IMR-90 (cell line): Measurements from ENCODE around the gene SLCO3A1. TPM values are rescaled to one million over a fixed set of nuclear protein-coding genes. Genes with fewer than 3 reads are reported as not detected.

ENCODE experiments used
- ATAC-seq: fragments of 200-7000 bp; cut with Tn5 transposase; 2 replicates; pipeline ENCODE4 v1.9.1; 2020; ENCODE audit warnings: low read depth, mild to moderate bottlenecking, moderate library complexity
- BruUV-seq: library from RNA; stranded (reverse); fragments of 400-500 nt; replicated peaks from 2 replicates; lab custom pipeline; 2021; lab: Mats Ljungman, UMichigan
- CTCF ChIA-PET: fragments of 300-600 bp; formaldehyde crosslinking; extraction: SDS; loops from one replicate; lab custom pipeline; 2021; ENCODE audit warnings: antibody characterized with exemption; lab: Yijun Ruan, JAX
- POLR2A ChIA-PET: fragments of 300-600 bp; sonication (Branson Sonifier 250); formaldehyde crosslinking; loops from one replicate; lab custom pipeline; 2022; ENCODE audit warnings: antibody characterized with exemption; ENCODE audit not compliant: unreplicated experiment; lab: Charles Lee
- DNase-seq: peaks from one replicate; pipeline ENCODE4 v3.0.0; 2013
- H2AFZ ChIP-seq: replicated peaks from 2 replicates; pipeline ENCODE3; 2013; ENCODE audit warnings: low read length, mild to moderate bottlenecking; ENCODE audit not compliant: poor library complexity
- H2AK5ac ChIP-seq: 2 replicates; pipeline ENCODE4 v1.6.1; 2013; ENCODE audit warnings: low read depth, low read length, inconsistent platforms
- H2AK9ac ChIP-seq: replicated peaks from 2 replicates; pipeline ENCODE3; 2013; ENCODE audit warnings: mild to moderate bottlenecking, low read depth, low read length, moderate library complexity; ENCODE audit not compliant: poor library complexity
- H2BK120ac ChIP-seq: 2 replicates; pipeline ENCODE4 v1.6.1; 2013; ENCODE audit warnings: low read depth, low read length, inconsistent platforms
- H2BK15ac ChIP-seq: 3 replicates; pipeline ENCODE4 v1.6.1; 2013; ENCODE audit warnings: low read depth, low read length, inconsistent platforms
- H2BK20ac ChIP-seq: 2 replicates; pipeline ENCODE4 v1.6.1; 2013; ENCODE audit warnings: low read depth, mild to moderate bottlenecking, inconsistent platforms, low read length, moderate library complexity
- H2BK5ac ChIP-seq: 2 replicates; pipeline ENCODE4 v1.6.1; 2013; ENCODE audit warnings: mild to moderate bottlenecking, low read depth, low read length, inconsistent platforms; ENCODE audit not compliant: poor library complexity, severe bottlenecking
- H3K14ac ChIP-seq: replicated peaks from 2 replicates; pipeline ENCODE4 v1.6.1; 2013; ENCODE audit warnings: low read depth, low read length, inconsistent platforms
- H3K18ac ChIP-seq: 2 replicates; pipeline ENCODE4 v1.6.1; 2013; ENCODE audit warnings: low read depth, low read length, control low read depth
- H3K23ac ChIP-seq: 2 replicates; pipeline ENCODE4 v1.6.1; 2013; ENCODE audit warnings: low read depth, low read length, inconsistent platforms
- H3K27ac ChIP-seq: 2 replicates; pipeline ENCODE4 v1.5.1; 2013; ENCODE audit warnings: mild to moderate bottlenecking, control low read depth, low read length; ENCODE audit not compliant: insufficient read depth
- H3K27me3 ChIP-seq: 2 replicates; pipeline ENCODE4 v1.6.1; 2013; ENCODE audit warnings: low read length; ENCODE audit not compliant: control insufficient read depth, insufficient read depth
- H3K36me3 ChIP-seq: 2 replicates; pipeline ENCODE4 v1.6.1; 2013; ENCODE audit warnings: low read length, mixed read lengths; ENCODE audit not compliant: control insufficient read depth, insufficient read depth
- H3K4ac ChIP-seq: 2 replicates; pipeline ENCODE4 v1.6.1; 2013; ENCODE audit warnings: low read depth, low read length, inconsistent platforms
- H3K4me1 ChIP-seq: 2 replicates; pipeline ENCODE4 v1.6.1; 2013; ENCODE audit warnings: low read length, mixed read lengths; ENCODE audit not compliant: control insufficient read depth, insufficient read depth
- H3K4me2 ChIP-seq: 2 replicates; pipeline ENCODE4 v1.6.1; 2013; ENCODE audit warnings: low read depth, mild to moderate bottlenecking, control low read depth, low read length, moderate library complexity
- H3K4me3 ChIP-seq: 2 replicates; pipeline ENCODE4 v1.5.1; 2013; ENCODE audit warnings: low read depth, mild to moderate bottlenecking, control low read depth, low read length, moderate library complexity; ENCODE audit not compliant: insufficient read depth
- H3K56ac ChIP-seq: 2 replicates; pipeline ENCODE4 v1.6.1; 2013; ENCODE audit warnings: low read length, inconsistent platforms; ENCODE audit not compliant: insufficient read depth; ENCODE audit errors: extremely low read depth
- H3K79me1 ChIP-seq, 2 experiments: 2 replicates each; pipeline ENCODE4 v1.6.1; 2013; ENCODE audit warnings: low read length in 2 of 2, inconsistent platforms in 1 of 2, low read depth in 1 of 2
- H3K9ac ChIP-seq: 2 replicates; pipeline ENCODE4 v1.6.1; 2013; ENCODE audit warnings: low read depth, low read length, control low read depth
- H3K9me1 ChIP-seq: 2 replicates; pipeline ENCODE4 v1.6.1; 2013; ENCODE audit warnings: low read length, inconsistent platforms; ENCODE audit not compliant: insufficient read depth
- H3K9me3 ChIP-seq: 2 replicates; pipeline ENCODE4 v1.6.1; 2013; ENCODE audit warnings: low read length; ENCODE audit not compliant: control insufficient read depth, insufficient read depth
- H4K20me1 ChIP-seq: 2 replicates; pipeline ENCODE4 v1.6.1; 2013; ENCODE audit warnings: low read length, inconsistent platforms; ENCODE audit not compliant: insufficient read depth
- H4K5ac ChIP-seq: 2 replicates; pipeline ENCODE4 v1.6.1; 2013; ENCODE audit warnings: mild to moderate bottlenecking, low read depth, low read length, control low read depth
- H4K8ac ChIP-seq, 2 experiments: 2 replicates each; pipeline ENCODE4 v1.6.1; 2013; ENCODE audit warnings: low read depth in 2 of 2, low read length in 2 of 2, control low read depth in 1 of 2, inconsistent platforms in 1 of 2
- H4K91ac ChIP-seq: 2 replicates; pipeline ENCODE4 v1.6.1; 2013; ENCODE audit warnings: low read depth, low read length, inconsistent platforms; ENCODE audit not compliant: insufficient read depth
- BHLHE40 ChIP-seq: fragments of 150-350 bp; IDR thresholded peaks from 2 replicates; pipeline ENCODE4 v1.6.1; 2016; ENCODE audit warnings: mild to moderate bottlenecking, low read depth, low read length
- CEBPB ChIP-seq: IDR thresholded peaks from 2 replicates; pipeline ENCODE4 v1.6.1; 2012; ENCODE audit warnings: low read depth, low read length, improper control_type of control experiment
- CHD1 ChIP-seq: IDR thresholded peaks from 2 replicates; pipeline ENCODE4 v1.6.1; 2012; ENCODE audit warnings: low read depth, low read length, improper control_type of control experiment
- FOS ChIP-seq: fragments of 150-350 bp; IDR thresholded peaks from 2 replicates; pipeline ENCODE4 v1.6.1; 2016; ENCODE audit warnings: low read depth, low read length
- MAFK ChIP-seq: IDR thresholded peaks from 2 replicates; pipeline ENCODE4 v1.6.1; 2012; ENCODE audit warnings: low read depth, low read length, improper control_type of control experiment
- NFE2L2 ChIP-seq: fragments of 150-350 bp; IDR thresholded peaks from 2 replicates; pipeline ENCODE4 v1.6.1; 2016; ENCODE audit warnings: low read depth, mild to moderate bottlenecking, low read length
- POLR2A ChIP-seq: IDR thresholded peaks from 2 replicates; pipeline ENCODE4 v1.6.1; 2012; ENCODE audit warnings: mild to moderate bottlenecking, low read depth, low read length
- RFX5 ChIP-seq: IDR thresholded peaks from 2 replicates; pipeline ENCODE4 v1.8.0; 2012; ENCODE audit warnings: low read depth, mild to moderate bottlenecking, low read length, moderate library complexity
- SMC3 ChIP-seq: fragments of 150-350 bp; IDR thresholded peaks from 2 replicates; pipeline ENCODE4 v1.6.1; 2016; ENCODE audit warnings: low read depth, mild to moderate bottlenecking, antibody characterized with exemption, low read length, moderate library complexity
- WGBS, 2 experiments: methylation state at CpG; one replicate each; pipeline versions ENCODE4 v1.1.5 to v1.1.7; 2013; ENCODE audit warnings: missing lambda C conversion rate in 2 of 2; ENCODE audit not compliant: insufficient read length in 1 of 2; ENCODE audit errors: extremely low coverage in 2 of 2; 5-methylcytosine and 5-hydroxymethylcytosine counted together
- dilution Hi-C: fragments of 300-500 bp; cut with HindIII; formaldehyde crosslinking; loops from one replicate; pipeline ENCODE4 v1.14.3; 2018; ENCODE audit warnings: low sequenced_read_pairs; ENCODE audit not compliant: unreplicated experiment
- in situ Hi-C: fragments of 300-500 bp; cut with MboI; formaldehyde crosslinking; loops from 3 replicates; pipeline ENCODE4 v1.14.3; 2019; ENCODE audit warnings: low sequenced_read_pairs, inconsistent platforms, mixed read lengths
- intact Hi-C: fragments of 100-400 bp; cut with micrococcal nuclease; formaldehyde crosslinking; loops from 2 replicates; pipeline ENCODE4 v1.10.0; 2022
- polyA plus RNA-seq, 3 experiments: library from polyadenylated mRNA; depleted of rRNA; stranded (reverse); fragments of >200 nt; gene quantifications; 2 replicates each; pipeline ENCODE4 v1.2.3, GENCODE V29; 2012; ENCODE audit warnings: low replicate concordance in 1 of 3
- total RNA-seq: library from RNA; depleted of rRNA; stranded (reverse); fragments of >200 nt; gene quantifications from 2 replicates; pipeline ENCODE4 v1.2.3, GENCODE V29; 2012
- TF ChIP-seq, protein P1 (sequence below): conservative IDR thresholded peaks from 2 replicates; pipeline ENCODE4 v1.5.1; 2012; ENCODE audit warnings: mild to moderate bottlenecking, low read depth, low read length, improper control_type of control experiment

The SLCO3A1 gene
- total and polyA plus RNA-seq, 2 of the 4 experiments (the other 2 are of a cell fraction), result 4.7 to 8.1 TPM

DNA sequence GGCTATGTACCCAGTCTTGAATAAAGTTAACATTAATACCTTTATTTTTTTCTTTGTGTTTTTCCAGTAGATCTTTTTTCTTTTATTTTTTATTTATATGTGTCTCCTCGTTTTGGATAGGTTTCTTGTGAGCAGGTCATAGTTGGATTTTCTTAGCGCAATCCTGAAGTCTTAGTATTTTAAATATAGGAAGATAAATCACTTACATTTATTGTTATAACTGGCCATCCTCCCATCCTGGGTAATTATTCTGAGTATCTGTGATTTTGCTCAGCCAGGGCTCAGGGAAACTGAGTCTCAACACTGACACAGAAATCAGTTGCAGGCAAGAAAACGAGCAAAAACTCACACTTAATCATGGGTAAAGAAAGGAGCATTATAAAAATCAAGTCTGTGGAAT is 11.6 kb upstream of the SLCO3A1 start:
- Histone ChIP-seq H3K4me3 (no peak overlapping the region), H2BK120ac (no peak overlapping the region), H3K36me3 (no peaks in the 10 kb centered on the region), H3K4ac (no peak overlapping the region), H3K56ac (no peak overlapping the region), H2AK9ac (no peak overlapping the region), H3K18ac (no peak overlapping the region), H3K79me1 (no peaks in the 10 kb centered on the region), H3K4me2 (no peak overlapping the region), H2BK20ac (no peak overlapping the region), H3K9me3 (no peaks in the 10 kb centered on the region; the same call in 1 of the 2 replicates), H3K14ac (no peak overlapping the region), H2AK5ac (no peak overlapping the region), H4K20me1 (no peaks in the 10 kb centered on the region), H3K27ac (no peak overlapping the region), H2BK5ac (no peak overlapping the region), H4K91ac (no peak overlapping the region), H3K4me1 (no peaks in the 10 kb centered on the region), H3K9me1 (no peaks in the 10 kb centered on the region), H4K5ac (no peak overlapping the region), H2BK15ac (no peak overlapping the region), H2AFZ (no peak overlapping the region), H3K23ac (no peak overlapping the region), H3K27me3 (peaks cover 5% of the 10 kb centered on the region; the same call in 1 of the 2 replicates), H4K8ac (no peak overlapping the region), H3K9ac (no peak overlapping the region)
- ATAC-seq (no peak), DNase-seq (no peak)
- POLR2A ChIA-PET, result no interaction called here
- WGBS, 2 experiments, result no CpG with 5 or more reads among the region's 3 CpGs
- TF ChIP-seq POLR2A, result no peak
- TF ChIP-seq BHLHE40, result no peak
- no peak for TF ChIP-seq NFE2L2
- no peak for TF ChIP-seq FOS
- no peak for TF ChIP-seq SMC3
- TF ChIP-seq, protein P1, sequence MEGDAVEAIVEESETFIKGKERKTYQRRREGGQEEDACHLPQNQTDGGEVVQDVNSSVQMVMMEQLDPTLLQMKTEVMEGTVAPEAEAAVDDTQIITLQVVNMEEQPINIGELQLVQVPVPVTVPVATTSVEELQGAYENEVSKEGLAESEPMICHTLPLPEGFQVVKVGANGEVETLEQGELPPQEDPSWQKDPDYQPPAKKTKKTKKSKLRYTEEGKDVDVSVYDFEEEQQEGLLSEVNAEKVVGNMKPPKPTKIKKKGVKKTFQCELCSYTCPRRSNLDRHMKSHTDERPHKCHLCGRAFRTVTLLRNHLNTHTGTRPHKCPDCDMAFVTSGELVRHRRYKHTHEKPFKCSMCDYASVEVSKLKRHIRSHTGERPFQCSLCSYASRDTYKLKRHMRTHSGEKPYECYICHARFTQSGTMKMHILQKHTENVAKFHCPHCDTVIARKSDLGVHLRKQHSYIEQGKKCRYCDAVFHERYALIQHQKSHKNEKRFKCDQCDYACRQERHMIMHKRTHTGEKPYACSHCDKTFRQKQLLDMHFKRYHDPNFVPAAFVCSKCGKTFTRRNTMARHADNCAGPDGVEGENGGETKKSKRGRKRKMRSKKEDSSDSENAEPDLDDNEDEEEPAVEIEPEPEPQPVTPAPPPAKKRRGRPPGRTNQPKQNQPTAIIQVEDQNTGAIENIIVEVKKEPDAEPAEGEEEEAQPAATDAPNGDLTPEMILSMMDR, result no peak
- no peak for TF ChIP-seq CHD1
- TF ChIP-seq CEBPB, result no peak
- TF ChIP-seq MAFK, result no peak
- TF ChIP-seq RFX5, result no peak
- BruUV-seq, result no TSS peak
- in situ Hi-C loops (loop anchor here (25.0 kb wide), 2 partner anchors 530 to 870 kb away; no protein-coding TSS in a partner anchor), intact Hi-C loops (no loop called here), dilution Hi-C loops (no loop called here)
- CTCF ChIA-PET, result no interaction called here
